Stimulated activated CD4-positive, alpha-beta T cell treated with anti-CD3 and anti-CD28 coated beads, TNF-alpha, amount 100 ng/mL, for 24 hours (primary cell): ENCODE results near the gene RNF223.

Experiments used
- DNase-seq, 3 experiments: peaks; one replicate each; pipeline ENCODE4 v3.0.0-alpha.2; 2020; ENCODE audit warnings: low read depth in 3 of 3

The RNF223 gene

GRCh38 chr1:1073743-1074587 is at the start of gene RNF223:
Gene RNF223 (minus strand): TSS chr1:1074306. CDS start chr1:1072566, 1,740 bp downstream.
- no peak for DNase-seq

GRCh38 chr1:1122981-1123480 is 48.9 kb upstream of the RNF223 start:
- DNase-seq, result no peak

GRCh38 chr1:1122078-1122811 is 48.1 kb upstream of the RNF223 start:
- DNase-seq, result peak; percentile 67 to 82 (median 69)

- DNase-seq, result no peak
These were observed 47.5 kb upstream of the RNF223 start for GRCh38 chr1:1121611-1122077.

GRCh38 chr1:1120866-1121591 is 46.9 kb upstream of the RNF223 start:
- no peak for DNase-seq

- DNase-seq, result no peak
These were observed 46.0 kb upstream of the RNF223 start for GRCh38 chr1:1120096-1120495.

- no peak for DNase-seq
These were observed 45.3 kb upstream of the RNF223 start for GRCh38 chr1:1119272-1119890.

GRCh38 chr1:1118876-1119220 is 44.7 kb upstream of the RNF223 start:
- DNase-seq, result no peak

- DNase-seq, result no peak
These were observed 44.1 kb upstream of the RNF223 start for GRCh38 chr1:1118011-1118875.

- DNase-seq, result no peak
These were observed 43.3 kb upstream of the RNF223 start for GRCh38 chr1:1117469-1117831.

- DNase-seq, result no peak
These were observed 42.8 kb upstream of the RNF223 start for GRCh38 chr1:1116701-1117468.

- peak; percentile 97 to 99 (median 97) for DNase-seq
These were observed 41.9 kb upstream of the RNF223 start, which contains the start of gene C1orf159 for GRCh38 chr1:1115786-1116700. Gene C1orf159 (minus strand): TSS chr1:1116089. CDS start chr1:1091543, 24,546 bp downstream.

- no peak for DNase-seq
These were observed 41.2 kb upstream of the RNF223 start for GRCh38 chr1:1115136-1115785.

- DNase-seq, result no peak
These were observed 40.3 kb upstream of the RNF223 start for GRCh38 chr1:1114431-1114830.

GRCh38 chr1:1112237-1112985 is 38.3 kb upstream of the RNF223 start:
- DNase-seq, result no peak

GRCh38 chr1:1111516-1112236 is 37.6 kb upstream of the RNF223 start:
- no peak for DNase-seq

- DNase-seq, result no peak
These were observed 36.5 kb upstream of the RNF223 start for GRCh38 chr1:1110561-1110971.
